Lung (tissue), 12 donors: ENCODE results near the gene LMAN2. TPM values are rescaled to one million over a fixed set of nuclear protein-coding genes. Genes with fewer than 3 reads are reported as not detected.

ENCODE experiments used
- ATAC-seq: fragments of 200-7000 bp; cut with Tn5 transposase; one replicate; pipeline ENCODE4 v1.9.1; 2020; ENCODE audit warnings: moderate number of reproducible peaks; ENCODE audit not compliant: insufficient read depth, low FRiP score
- DNase-seq, 3 donors: peaks; one replicate each; pipeline ENCODE4 v3.0.0-alpha.2; 2013 to 2017
- H3K27ac ChIP-seq, 2 donors: one replicate each; pipeline ENCODE4 v1.5.1; 2013; ENCODE audit warnings: mild to moderate bottlenecking in 2 of 2, moderate library complexity in 2 of 2, control low read depth in 1 of 2, inconsistent platforms in 1 of 2, low read depth in 1 of 2, low read length in 1 of 2
- H3K27me3 ChIP-seq, 3 donors: one replicate each; pipeline ENCODE4 v1.5.1; 2013; ENCODE audit warnings: low read length in 2 of 3; ENCODE audit not compliant: control insufficient read depth in 3 of 3, insufficient read depth in 3 of 3
- H3K36me3 ChIP-seq, 4 donors: one replicate each; pipeline ENCODE4 v1.5.1; 2013; ENCODE audit warnings: low read length in 4 of 4, mild to moderate bottlenecking in 1 of 4, moderate library complexity in 1 of 4; ENCODE audit not compliant: control insufficient read depth in 4 of 4, insufficient read depth in 4 of 4
- H3K4me1 ChIP-seq, 5 donors: one replicate each; pipeline ENCODE4 v1.5.1; 2013; ENCODE audit warnings: low read length in 5 of 5, mild to moderate bottlenecking in 2 of 5, moderate library complexity in 1 of 5; ENCODE audit not compliant: control insufficient read depth in 5 of 5, insufficient read depth in 5 of 5
- H3K4me3 ChIP-seq: one replicate; pipeline ENCODE4 v1.5.1; 2013; ENCODE audit warnings: mild to moderate bottlenecking, control low read depth, moderate library complexity
- H3K9ac ChIP-seq, 2 donors: one replicate each; pipeline ENCODE4 v1.5.1; 2013; ENCODE audit warnings: low read length in 2 of 2, control low read depth in 1 of 2; ENCODE audit not compliant: insufficient read depth in 1 of 2
- H3K9me3 ChIP-seq, 4 donors: one replicate each; pipeline ENCODE4 v1.5.1; 2013; ENCODE audit warnings: low read length in 3 of 4, mild to moderate bottlenecking in 1 of 4, moderate library complexity in 1 of 4; ENCODE audit not compliant: control insufficient read depth in 4 of 4, insufficient read depth in 3 of 4
- CTCF ChIP-seq: IDR thresholded peaks from 2 replicates; pipeline ENCODE4 v1.5.1; 2012; ENCODE audit warnings: mild to moderate bottlenecking; ENCODE audit errors: control extremely low read depth, extremely low read depth
- WGBS, 2 donors: extraction: QIAGEN DNeasy Blood & Tissue Kit; methylation state at CpG; one replicate each; pipeline ENCODE4 v1.1.7; 2013; 5-methylcytosine and 5-hydroxymethylcytosine counted together
- polyA plus RNA-seq, 2 donors: library from polyadenylated mRNA; stranded (reverse); fragments of 200-250 nt; gene quantifications; one replicate each; pipeline ENCODE4 v1.2.1, GENCODE V29; 2013
- total RNA-seq, 2 donors: library from RNA; depleted of rRNA in 1 of 2; stranded (reverse); fragments of >200 nt in 1 of 2; gene quantifications; one replicate each; pipeline ENCODE4 v1.2.1, GENCODE V29; 2014 to 2021
- donor health status: control.
- donor health status: control.
- donor health status: Bipolar disorder and iron deficiency.
- donor health status: healthy.
- donor health status: DM: yes; HTN: yes; CAD: no.

LMAN2 gene
- total and polyA plus RNA-seq, 4 donors, result 101 to 316 (median 181) TPM

- H3K9me3 ChIP-seq, result peaks cover 0 to 2% (median 0%) of the 10 kb centered on the region in 4 donors
- no peak overlapping the region for H3K9ac ChIP-seq
- H3K4me1 ChIP-seq, result peaks cover 0 to 2% (median 0%) of the 10 kb centered on the region in 5 donors
- H3K4me3 ChIP-seq, result no peak overlapping the region
- H3K27me3 ChIP-seq, result no peaks in the 10 kb centered on the region
- H3K36me3 ChIP-seq, result peaks cover 12 to 76% (median 28%) of the 10 kb centered on the region in 4 donors
- 62 to 82% methylated on average over 35 of the region's 35 CpGs for WGBS, 2 donors
- TF ChIP-seq CTCF, result no peak
- no peak overlapping the region for H3K27ac ChIP-seq
- DNase-seq (no peak), ATAC-seq (no peak)
Observed at GRCh38 chr5:177332031-177332895, 19.2 kb downstream of the LMAN2 start.

DNA sequence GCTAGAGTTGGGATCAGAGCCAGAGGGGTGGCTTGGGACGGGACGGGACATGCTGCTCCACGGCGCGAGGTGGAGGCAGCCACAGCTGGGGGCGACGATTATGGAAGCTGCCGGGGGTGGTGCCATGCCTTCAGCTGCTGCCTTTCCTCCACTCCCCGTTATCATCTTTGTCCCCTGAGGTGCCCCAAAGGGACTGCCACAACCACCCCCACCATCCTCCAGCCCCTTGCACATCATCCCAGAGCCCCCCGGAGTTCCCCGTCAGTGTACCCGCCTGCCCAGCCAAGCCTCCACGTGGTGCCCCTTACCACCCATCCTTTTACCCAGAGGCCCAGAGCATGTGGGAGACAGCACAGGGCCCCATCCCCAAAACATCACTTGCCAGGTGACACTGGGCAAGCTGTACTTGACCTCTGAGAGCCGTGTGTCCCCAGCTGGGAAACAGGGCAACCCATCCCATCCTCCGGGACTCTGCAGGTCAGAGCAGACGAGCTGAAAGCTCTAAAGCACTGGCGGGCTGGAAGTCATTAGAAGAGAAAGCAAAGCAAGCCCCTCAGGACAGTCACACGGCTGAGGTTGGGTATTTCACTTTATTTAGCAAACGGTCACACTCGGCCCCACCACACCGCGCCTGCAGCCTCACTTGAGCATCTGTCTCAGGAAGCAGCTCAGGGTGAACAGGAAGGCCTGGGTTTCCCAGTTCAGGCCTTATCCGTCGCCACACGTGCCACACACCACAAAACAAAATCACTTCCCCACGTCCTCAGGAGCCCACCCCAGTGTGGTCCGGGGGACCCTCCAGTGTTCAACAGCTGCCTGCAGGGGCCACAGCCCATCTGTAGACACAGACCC, 20.3 kb downstream of the LMAN2 start:
- H3K36me3 ChIP-seq, result peaks cover 8 to 65% (median 24%) of the 10 kb centered on the region in 4 donors
- H3K27me3 ChIP-seq, result no peaks in the 10 kb centered on the region
- no peak overlapping the region for H3K9ac ChIP-seq
- H3K27ac ChIP-seq, result no peak overlapping the region
- 60 to 79% methylated on average over 27 of the region's 27 CpGs for WGBS, 2 donors
- DNase-seq (no peak), ATAC-seq (no peak)
- H3K4me3 ChIP-seq, result no peak overlapping the region
- H3K9me3 ChIP-seq, result peaks cover 0 to 2% (median 0%) of the 10 kb centered on the region in 4 donors
- TF ChIP-seq CTCF, result no peak
- peaks cover 0 to 2% (median 0%) of the 10 kb centered on the region in 5 donors for H3K4me1 ChIP-seq

GRCh38 chr5:177329883-177330282, 21.6 kb downstream of the LMAN2 start:
- H3K9ac ChIP-seq, result no peak overlapping the region
- no peak overlapping the region for H3K27ac ChIP-seq
- TF ChIP-seq CTCF, result no peak
- ATAC-seq, result no peak
- 94 to 95% methylated on average over 6 of the region's 6 CpGs for WGBS, 2 donors
- peaks cover 0 to 2% (median 0%) of the 10 kb centered on the region in 4 donors for H3K9me3 ChIP-seq
- H3K36me3 ChIP-seq, result peaks cover 8 to 53% (median 18%) of the 10 kb centered on the region in 4 donors
- no peaks in the 10 kb centered on the region for H3K27me3 ChIP-seq
- H3K4me3 ChIP-seq, result no peak overlapping the region
- peaks cover 0 to 2% (median 0%) of the 10 kb centered on the region in 5 donors for H3K4me1 ChIP-seq
- DNase-seq, result no peak
